ENCODE measurements around the gene SMCO3.
"Not testable (repeated sequence)": the region's sequence is repeated elsewhere in the genome, so short reads cannot be mapped to it uniquely, and the experiment has no call there.

SMCO3 gene

DNA sequence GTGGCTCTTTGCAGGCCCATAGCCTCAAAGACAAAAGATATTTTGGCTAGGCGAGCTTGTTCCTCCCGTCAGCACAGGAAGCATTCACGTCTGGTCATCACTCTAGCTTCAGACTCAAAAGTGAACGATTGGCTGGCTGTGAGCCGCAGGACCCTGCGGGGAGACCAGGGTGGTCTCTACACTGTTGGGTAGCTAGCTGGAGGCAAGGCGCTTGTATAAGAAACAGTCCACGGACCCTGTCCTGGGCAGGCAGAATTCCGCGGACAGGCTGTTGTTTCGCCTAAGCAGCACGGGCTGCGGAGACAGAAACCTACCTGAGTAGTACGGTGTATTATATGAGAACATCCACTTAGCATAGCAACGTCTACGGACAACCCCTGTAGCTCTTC is 40.3 kb downstream of the SMCO3 start:
- no peak for DNase-seq

DNA sequence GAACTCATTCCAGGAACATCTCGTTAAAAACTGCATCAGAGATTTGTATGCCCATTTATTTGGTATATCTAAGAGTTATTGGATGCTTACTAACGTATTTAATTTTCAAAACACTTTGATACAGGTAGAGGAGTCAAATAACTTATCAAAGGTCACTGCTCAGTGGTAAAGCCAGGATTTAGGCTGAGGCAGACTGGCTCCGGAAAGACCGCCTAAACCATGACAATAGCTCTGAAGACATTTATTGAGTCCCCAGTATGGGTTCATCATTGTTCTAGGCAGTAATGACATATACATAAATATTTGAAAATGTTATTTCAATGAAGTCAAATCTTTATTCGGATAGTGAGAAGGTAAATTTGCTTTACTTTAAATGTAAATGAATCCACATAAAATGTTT is 41.0 kb downstream of the SMCO3 start:
- DNase-seq: no peak

- DNase-seq: peak; percentile 25
Observed at GRCh38 chr12:14771651-14772137, 42.3 kb downstream of the SMCO3 start.

DNA sequence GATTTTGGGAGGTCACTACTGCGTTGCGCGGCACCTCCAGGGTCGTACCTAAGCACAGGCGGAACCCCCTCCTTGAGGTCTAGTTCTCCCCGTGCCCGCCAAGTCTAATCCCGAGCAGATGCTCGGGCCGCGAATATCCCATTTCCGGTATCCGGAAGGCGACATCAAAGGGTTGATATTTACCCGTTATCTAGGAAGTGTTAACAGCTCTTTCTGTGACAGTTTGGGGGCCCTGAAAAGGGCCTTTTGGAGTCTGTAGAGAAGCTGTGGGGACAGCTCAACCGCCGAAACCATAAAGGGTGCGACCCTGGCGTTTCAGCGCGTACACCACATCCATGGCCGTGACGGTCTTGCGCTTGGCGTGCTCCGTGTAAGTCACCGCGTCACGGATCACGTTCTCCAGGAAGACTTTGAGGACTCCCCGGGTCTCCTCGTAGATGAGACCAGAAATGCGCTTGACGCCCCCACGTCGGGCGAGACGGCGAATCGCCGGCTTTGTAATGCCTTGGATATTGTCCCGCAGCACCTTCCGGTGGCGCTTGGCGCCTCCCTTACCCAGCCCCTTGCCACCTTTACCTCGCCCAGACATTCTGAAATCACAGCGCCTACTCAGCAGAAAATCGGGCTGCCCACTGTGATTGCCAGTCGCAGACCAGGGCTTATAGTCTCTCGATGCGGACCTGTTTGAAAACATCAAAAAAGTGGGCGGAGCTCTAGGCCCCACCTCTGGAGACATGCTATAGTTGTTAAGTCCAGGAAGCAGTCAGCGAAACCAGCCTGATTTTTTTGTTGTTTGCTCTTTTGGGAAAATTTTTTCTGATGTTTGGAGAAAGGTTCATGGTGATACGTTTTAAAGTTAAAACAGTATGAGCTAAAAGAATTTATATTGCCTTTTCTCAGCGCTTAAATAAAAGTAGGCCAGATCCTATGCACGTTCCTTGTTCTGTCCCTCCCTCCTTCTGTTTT is 43.2 kb downstream of the SMCO3 start:
- peak; percentile 90 for DNase-seq

DNA sequence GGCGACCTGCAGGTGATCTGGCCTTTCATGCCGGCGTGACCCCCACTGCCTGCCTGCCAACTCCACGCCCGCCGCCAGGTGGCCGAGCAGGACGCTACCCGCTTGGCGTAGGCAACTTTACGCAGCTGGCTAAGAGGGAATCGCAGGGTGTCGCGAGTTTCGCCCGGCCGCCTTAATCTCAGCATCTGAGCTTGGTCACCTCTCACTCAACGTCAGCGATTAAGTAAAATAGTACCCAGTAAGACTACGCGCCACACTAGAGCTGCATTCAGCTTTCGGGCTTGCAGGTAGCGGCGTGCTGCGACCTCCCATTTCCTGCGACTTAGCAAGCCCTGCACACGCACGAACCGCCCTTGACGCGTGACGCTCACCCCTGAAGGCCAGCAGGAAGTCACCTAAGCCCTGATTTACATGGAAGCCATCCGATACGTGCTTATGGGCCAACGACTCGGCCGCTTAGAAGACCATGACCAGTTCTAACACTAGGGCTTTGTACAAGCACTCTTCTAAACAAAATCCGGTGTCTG is 44.0 kb downstream of the SMCO3 start:
- DNase-seq: peak; percentile 91

DNA sequence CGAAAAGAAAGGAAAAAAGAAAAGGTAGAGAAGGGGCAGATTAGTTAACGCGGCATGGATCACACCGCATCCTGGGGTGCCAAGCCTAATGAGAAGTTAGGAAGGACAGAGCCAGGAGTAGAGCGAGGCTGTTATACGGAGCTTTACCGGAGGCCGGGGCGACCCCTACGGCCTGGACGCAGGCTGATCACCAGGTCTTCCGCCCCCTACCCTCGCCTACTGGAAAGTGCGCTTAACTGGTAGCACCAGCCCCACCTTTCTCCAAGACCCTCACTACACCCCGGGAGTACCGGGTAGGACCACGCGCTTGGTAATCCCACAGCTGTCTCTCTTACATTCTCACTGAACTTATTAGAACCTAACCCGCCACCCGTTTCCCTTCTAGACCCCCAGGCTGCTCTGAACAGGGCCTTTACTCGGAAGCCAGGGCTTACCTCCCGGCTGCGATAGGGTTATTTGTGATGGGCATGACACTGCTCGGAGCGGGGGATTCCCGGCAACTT is 44.5 kb downstream of the SMCO3 start:
- no peak for DNase-seq

- peak; percentile 21 for DNase-seq
Observed at GRCh38 chr12:14768823-14769405, 45.1 kb downstream of the SMCO3 start.

GRCh38 chr12:14767617-14768016 is 46.4 kb downstream of the SMCO3 start:
- no peak for DNase-seq

DNA sequence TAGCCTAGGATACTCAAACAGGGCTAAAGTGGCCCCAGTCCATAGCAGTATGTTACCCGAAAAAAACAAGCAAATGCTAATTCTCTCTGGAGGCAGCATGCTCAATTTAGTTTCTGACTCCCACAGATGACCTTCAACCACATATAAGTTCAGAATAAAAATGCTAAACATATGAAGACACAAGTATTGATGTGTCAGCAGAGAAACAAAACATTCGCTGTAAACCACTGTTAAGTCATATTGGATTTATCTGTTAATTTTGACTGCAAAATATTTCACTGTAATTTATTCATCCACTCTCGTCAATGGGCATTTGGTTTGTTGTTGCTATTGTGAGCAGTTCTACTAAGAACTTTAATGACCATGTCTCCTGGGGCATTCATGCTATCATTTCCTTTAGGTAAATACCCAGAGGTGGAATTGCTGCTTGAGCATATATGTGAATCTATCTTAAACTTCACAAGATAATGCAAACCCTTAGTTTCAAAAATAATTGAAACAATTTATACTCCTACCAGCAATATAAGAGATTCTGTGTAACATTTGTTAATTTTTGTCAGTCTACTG is 47.2 kb downstream of the SMCO3 start:
- DNase-seq: no peak

DNA sequence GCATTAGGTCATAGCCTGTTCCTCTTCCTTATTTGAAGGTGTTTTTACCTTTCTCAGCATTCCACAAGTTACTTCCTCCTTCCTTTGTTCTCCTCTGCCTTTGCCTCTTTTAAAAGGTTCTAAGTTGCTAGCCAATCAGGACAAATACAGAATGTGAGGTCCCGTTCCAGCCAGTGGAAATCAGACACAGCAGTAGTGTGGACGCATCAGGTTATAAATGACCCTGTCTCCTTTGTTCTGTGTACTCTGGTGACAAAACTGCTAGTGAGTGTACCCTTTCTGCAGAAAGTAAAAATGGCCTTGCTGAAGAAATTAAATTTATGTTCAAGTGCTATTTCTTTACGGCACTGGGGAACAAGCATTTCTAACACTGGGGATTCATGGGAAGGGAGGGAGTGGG is 48.0 kb downstream of the SMCO3 start:
- not testable (repeated sequence) for DNase-seq

- no peak for DNase-seq
Observed at GRCh38 chr12:14765398-14765797, 48.6 kb downstream of the SMCO3 start.

GRCh38 chr12:14759711-14760280 is 54.2 kb downstream of the SMCO3 start:
- not testable (repeated sequence) for DNase-seq

DNA sequence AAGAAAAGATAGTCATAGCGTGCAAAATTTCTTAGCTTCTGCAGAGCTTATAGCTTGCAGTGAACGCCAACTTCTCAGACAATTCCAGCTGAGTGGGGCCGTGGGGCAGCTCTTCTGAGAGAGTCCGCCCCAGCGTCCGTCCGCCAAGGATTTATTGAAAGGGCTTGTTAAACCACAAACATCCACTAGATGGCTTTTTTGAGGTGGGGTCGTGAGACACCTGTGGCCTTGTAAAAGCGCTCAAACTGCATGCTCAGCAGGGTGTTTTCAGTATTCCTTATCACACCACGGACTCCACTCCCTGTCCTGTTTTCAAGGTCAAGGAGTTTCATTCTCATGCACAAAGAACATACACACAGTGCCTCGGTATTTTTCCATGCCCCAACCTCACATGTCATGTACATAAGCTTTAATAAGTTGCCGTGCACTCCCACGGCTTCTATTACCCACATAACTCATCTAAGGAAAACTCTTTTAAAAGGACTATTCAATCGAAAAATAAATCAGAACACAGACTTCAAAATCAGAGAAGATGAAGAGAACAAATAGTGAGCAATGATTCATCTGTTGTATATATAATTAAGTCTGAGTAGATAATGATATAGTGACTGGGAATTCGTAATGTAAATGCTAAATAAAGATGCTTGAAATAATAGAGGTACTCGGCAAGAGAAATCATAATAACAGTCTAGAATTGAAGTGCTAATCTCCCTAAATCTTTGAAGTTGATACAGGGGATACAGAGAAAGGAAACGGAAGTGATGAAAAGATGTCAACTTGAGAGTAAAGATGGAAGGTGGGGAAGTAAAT is 57.4 kb downstream of the SMCO3 start:
- DNase-seq: no peak

All from activated naive CD4-positive, alpha-beta T cell treated with anti-CD3 and anti-CD28 coated beads, Interleukin-2, amount 50 U/mL, for 16 hours (primary cell).